Testis (tissue), 2 donors: ENCODE data around the gene PPP1R9A.

Source experiments
- POLR2A ChIP-seq: fragments of 450-650 bp; IDR thresholded peaks from one replicate; pipeline ENCODE4 v1.6.1; 2017; ENCODE audit warnings: antibody characterized with exemption, mild to moderate bottlenecking, moderate library complexity
- TF ChIP-seq, protein P1 (sequence below), 3 experiments: fragments of 450-650 bp in 2 of 3; fragments of 200-600 bp in 1 of 3; sonication (generic) in 1 of 3; IDR thresholded peaks; one replicate each; pipeline ENCODE4 v1.5.1; 2016 to 2019; ENCODE audit warnings: antibody characterized with exemption in 3 of 3, mild to moderate bottlenecking in 2 of 3, moderate library complexity in 1 of 3

DNA sequence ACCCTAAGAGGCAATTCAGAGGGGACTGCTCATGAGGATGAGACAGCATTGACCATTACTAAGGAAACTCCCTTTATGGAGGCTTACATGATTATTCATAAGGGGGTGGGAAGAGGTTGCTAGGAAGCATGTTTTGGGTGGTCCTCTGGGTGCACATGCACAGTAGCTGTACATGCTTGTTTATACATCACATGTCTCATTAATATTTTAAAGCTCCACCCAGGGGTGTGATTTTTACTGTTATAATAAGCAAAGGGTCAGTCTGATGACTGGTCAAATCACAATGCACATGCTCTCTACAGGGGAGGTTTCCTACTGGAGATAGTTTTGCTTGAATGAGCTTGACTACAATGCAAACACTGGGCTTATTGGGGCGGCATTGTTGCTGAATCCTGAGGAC lies 23.8 kb upstream of the PPP1R9A start:
- TF ChIP-seq, protein P1, sequence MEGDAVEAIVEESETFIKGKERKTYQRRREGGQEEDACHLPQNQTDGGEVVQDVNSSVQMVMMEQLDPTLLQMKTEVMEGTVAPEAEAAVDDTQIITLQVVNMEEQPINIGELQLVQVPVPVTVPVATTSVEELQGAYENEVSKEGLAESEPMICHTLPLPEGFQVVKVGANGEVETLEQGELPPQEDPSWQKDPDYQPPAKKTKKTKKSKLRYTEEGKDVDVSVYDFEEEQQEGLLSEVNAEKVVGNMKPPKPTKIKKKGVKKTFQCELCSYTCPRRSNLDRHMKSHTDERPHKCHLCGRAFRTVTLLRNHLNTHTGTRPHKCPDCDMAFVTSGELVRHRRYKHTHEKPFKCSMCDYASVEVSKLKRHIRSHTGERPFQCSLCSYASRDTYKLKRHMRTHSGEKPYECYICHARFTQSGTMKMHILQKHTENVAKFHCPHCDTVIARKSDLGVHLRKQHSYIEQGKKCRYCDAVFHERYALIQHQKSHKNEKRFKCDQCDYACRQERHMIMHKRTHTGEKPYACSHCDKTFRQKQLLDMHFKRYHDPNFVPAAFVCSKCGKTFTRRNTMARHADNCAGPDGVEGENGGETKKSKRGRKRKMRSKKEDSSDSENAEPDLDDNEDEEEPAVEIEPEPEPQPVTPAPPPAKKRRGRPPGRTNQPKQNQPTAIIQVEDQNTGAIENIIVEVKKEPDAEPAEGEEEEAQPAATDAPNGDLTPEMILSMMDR (IDR thresholded peaks at IDR 0.05), result no peak
- TF ChIP-seq POLR2A, result no peak
